DOHH2 (cell line): ENCODE results near the gene DMTF1.

ENCODE experiments used
- CTCF ChIP-seq: fragments of 200-600 bp; sonication (generic); IDR thresholded peaks from one replicate; pipeline ENCODE4 v1.5.1; 2014; ENCODE audit warnings: antibody characterized with exemption, mild to moderate bottlenecking, low read depth, low read length; ENCODE audit not compliant: poor library complexity, severe bottlenecking
- EZH2phosphoT487 ChIP-seq: fragments of 200-600 bp; sonication (generic); IDR thresholded peaks from 2 replicates; pipeline ENCODE4 v1.6.1; 2017; ENCODE audit warnings: borderline replicate concordance, mild to moderate bottlenecking, antibody characterized with exemption, low read length, moderate library complexity, mixed read lengths

GRCh38 chr7:87225696-87226095 lies 73.4 kb downstream of the DMTF1 start:
- TF ChIP-seq EZH2phosphoT487 (no peak), CTCF (no peak)
